HUES48 (cell line): ENCODE measurements around the gene DEUP1.

Experiments used
- H3K27ac ChIP-seq: one replicate; pipeline ENCODE4 v1.7.0; 2013; ENCODE audit warnings: low read depth, low read length, inconsistent platforms
- H3K27me3 ChIP-seq: 2 replicates; pipeline ENCODE4 v1.6.1; 2013; ENCODE audit warnings: mild to moderate bottlenecking, low read length; ENCODE audit not compliant: control insufficient read depth, insufficient read depth
- H3K36me3 ChIP-seq: 2 replicates; pipeline ENCODE4 v1.6.1; 2013; ENCODE audit warnings: low read length; ENCODE audit not compliant: control insufficient read depth, insufficient read depth
- H3K4me1 ChIP-seq: 2 replicates; pipeline ENCODE4 v1.6.1; 2013; ENCODE audit warnings: mild to moderate bottlenecking, low read length; ENCODE audit not compliant: control insufficient read depth, insufficient read depth
- H3K4me3 ChIP-seq: 2 replicates; pipeline ENCODE4 v1.5.1; 2013; ENCODE audit warnings: mild to moderate bottlenecking, low read depth, low read length
- H3K9ac ChIP-seq: 2 replicates; pipeline ENCODE4 v1.6.1; 2013; ENCODE audit warnings: mild to moderate bottlenecking, low read depth, low read length, moderate library complexity
- H3K9me3 ChIP-seq: 2 replicates; pipeline ENCODE4 v1.6.1; 2013; ENCODE audit warnings: low read length; ENCODE audit not compliant: control insufficient read depth, insufficient read depth

DEUP1 gene

DNA sequence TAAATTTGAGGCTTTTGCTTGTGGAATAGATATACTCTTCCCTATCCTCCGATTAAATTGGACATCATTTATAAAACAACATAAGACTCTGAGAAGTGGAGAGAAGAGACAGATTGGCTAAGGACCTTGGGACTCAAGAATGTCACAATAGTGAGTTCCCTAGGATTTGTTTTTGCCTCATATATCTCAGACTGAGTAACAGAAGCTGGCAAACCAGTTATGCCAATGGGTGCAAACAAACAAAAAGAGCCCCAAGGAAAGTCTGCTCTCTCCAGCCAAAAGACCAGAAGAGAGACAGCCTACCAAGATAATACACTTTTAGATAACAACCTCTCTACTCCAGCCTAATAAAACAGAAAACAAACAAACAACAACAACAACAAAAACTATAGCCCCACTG, 28.9 kb downstream of the DEUP1 start:
- Histone ChIP-seq H3K9me3 (peaks cover 6% of the 10 kb centered on the region; the same call in 1 of the 2 replicates), H3K4me1 (no peaks in the 10 kb centered on the region), H3K9ac (no peak overlapping the region), H3K4me3 (no peak overlapping the region), H3K27me3 (no peaks in the 10 kb centered on the region), H3K36me3 (no peaks in the 10 kb centered on the region), H3K27ac (no peak overlapping the region)

DNA sequence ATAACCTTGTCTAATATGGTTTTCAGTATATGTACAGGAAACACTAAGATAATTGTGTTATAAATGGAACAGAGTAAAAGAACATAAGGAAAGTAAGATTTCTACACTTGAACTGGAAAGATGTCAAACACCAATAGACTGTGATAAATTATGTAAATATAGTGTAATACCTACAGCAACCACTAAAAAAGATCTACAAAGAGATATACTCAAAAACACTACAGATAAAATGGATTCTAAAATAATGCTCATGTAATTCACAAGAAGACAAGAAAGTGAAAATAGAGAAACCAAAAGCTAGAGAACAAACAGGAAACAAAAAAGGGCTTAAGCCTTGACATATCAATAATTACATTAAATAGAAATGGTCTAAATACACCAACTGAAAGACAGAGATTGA, 30.9 kb downstream of the DEUP1 start:
- no peaks in the 10 kb centered on the region for H3K36me3 ChIP-seq
- 0 out of 2 replicates have a peak, but pooled peaks cover 3% of the 10 kb centered on the region for H3K9me3 ChIP-seq
- H3K4me1 ChIP-seq, result no peaks in the 10 kb centered on the region
- no peak overlapping the region for H3K9ac ChIP-seq
- no peaks in the 10 kb centered on the region for H3K27me3 ChIP-seq
- H3K4me3 ChIP-seq, result no peak overlapping the region
- no peak overlapping the region for H3K27ac ChIP-seq

DNA sequence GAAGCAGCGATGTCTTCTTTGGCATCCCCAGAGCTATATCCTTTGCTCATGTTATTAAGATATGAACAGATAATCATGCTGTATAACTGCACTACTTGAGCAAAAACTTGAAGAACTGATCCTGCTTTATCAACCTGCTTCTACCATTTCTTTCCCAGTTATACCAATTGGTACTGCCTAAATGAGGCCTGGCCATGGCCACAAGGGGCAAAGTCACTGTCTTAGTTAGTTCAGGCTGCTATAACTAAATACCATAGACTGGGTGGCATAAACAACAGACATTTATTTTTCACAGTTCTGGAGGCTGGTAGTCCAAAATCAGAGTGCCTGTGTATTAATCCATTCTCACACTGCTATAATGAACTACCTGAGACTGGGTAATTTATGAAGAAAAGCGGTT, 37.5 kb downstream of the DEUP1 start:
- Histone ChIP-seq H3K9ac (no peak overlapping the region), H3K4me3 (no peak overlapping the region), H3K4me1 (peaks cover 8% of the 10 kb centered on the region), H3K27ac (no peak overlapping the region), H3K9me3 (no peaks in the 10 kb centered on the region), H3K27me3 (no peaks in the 10 kb centered on the region), H3K36me3 (no peaks in the 10 kb centered on the region)

DNA sequence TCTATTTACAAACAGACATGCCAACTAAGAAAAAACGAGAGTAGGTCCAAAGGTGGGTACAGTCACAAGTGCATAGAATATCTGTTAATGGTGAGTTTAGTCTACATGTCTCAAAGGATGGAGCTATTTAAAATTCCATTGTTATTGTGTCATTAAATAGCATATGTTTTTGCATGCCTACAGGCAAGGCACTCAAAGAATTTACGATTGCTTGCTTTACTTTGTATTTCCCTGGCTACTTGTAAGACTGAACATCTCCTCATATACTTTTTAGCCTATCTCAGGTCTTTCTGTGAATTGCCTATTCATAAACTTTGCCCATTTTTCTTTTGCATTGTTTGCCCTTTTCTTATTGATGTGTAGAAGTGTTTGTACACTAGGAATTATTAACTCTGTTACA, 39.7 kb downstream of the DEUP1 start:
- Histone ChIP-seq H3K4me3 (no peak overlapping the region), H3K36me3 (no peaks in the 10 kb centered on the region), H3K27ac (no peak overlapping the region), H3K4me1 (peaks cover 9% of the 10 kb centered on the region), H3K9me3 (no peaks in the 10 kb centered on the region), H3K27me3 (no peaks in the 10 kb centered on the region), H3K9ac (no peak overlapping the region)

DNA sequence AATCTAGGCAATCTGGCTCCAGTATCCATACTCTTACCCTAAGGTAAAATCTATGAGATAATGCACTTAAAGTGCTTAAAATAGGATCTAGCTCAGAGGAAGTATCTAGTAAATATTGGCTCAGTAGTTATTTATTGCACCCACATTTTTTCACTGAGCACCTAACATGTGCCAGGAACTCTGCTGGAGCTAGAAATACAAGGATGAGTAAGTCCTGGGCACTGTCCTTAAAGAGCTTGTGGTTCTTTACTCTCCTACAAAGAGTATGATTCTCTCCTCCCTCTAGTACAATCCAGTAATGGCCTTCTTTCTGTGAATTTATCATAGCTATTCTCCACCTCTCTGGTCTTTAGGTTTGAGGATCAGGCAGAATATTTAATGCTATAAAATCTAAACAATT, 59.2 kb downstream of the DEUP1 start:
- no peak overlapping the region for H3K27ac ChIP-seq
- no peaks in the 10 kb centered on the region for H3K36me3 ChIP-seq
- H3K9me3 ChIP-seq, result no peaks in the 10 kb centered on the region
- H3K4me3 ChIP-seq, result no peak overlapping the region
- peaks cover 23% of the 10 kb centered on the region for H3K4me1 ChIP-seq
- no peaks in the 10 kb centered on the region for H3K27me3 ChIP-seq
- H3K9ac ChIP-seq, result no peak overlapping the region

DNA sequence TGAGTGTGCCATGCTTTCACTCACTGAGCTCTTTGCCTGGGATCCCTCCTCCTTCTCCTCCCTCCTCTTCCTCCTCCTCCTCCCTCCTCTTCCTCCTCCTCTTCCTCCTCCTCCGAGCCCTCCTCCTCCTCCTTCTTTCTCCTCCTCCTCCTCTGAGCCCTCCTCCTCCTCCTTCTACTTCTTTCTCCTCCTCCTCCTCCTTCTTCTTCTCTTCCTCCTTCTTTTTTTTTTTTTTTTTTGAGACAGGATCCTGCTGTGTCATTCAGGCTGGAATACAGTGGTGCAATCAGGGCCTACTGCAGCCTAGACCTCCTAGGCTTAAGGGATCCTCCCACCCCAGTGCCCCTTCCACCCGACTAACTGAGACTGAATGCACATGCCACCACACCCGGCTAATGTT, 62.3 kb downstream of the DEUP1 start:
- H3K4me1 ChIP-seq, result peaks cover 32% of the 10 kb centered on the region

DNA sequence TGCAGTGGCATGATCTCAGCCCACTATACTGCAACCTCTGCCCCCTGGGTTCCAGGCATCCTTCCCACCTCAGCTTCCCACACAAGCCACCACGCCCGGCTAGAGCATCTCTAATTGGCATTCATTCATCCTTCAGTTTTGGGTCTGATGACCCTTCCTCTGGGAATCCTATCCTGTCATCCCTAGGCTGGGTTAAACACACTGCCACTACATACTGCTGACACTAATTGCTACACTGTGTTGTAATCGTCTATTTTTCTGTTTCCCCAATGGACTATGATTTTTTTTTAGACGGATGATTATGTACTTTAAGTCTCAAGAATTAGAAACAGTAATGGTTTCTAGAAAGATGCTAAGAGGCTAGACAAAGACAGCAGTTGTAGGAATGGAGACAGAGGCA, 62.8 kb downstream of the DEUP1 start:
- Histone ChIP-seq H3K27ac (no peak overlapping the region), H3K36me3 (no peaks in the 10 kb centered on the region), H3K4me3 (no peak overlapping the region), H3K27me3 (no peaks in the 10 kb centered on the region), H3K9ac (no peak overlapping the region), H3K4me1 (peaks cover 32% of the 10 kb centered on the region), H3K9me3 (no peaks in the 10 kb centered on the region)

More for the DNA sequence above, 62.3 kb downstream of the DEUP1 start:
- Histone ChIP-seq H3K9ac (no peak overlapping the region), H3K4me3 (no peak overlapping the region), H3K9me3 (no peaks in the 10 kb centered on the region), H3K27me3 (no peaks in the 10 kb centered on the region), H3K27ac (no peak overlapping the region), H3K36me3 (no peaks in the 10 kb centered on the region)

DNA sequence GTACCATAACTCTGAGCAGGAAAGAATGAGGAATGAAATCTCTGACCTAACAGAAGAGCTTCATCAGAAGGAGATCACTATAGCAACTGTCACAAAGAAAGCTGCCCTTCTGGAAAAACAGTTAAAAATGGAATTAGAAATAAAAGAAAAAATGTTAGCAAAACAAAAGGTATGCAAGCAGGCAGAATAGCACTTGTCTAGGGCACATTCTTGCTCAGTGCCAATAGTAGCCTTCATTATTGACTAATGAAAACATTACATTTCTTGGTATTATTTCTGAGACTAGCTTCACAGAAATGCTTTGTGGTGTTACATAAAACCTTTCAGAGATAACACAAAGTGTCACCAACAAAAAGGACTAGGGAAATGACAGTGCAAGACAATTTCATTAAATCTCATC, 63.9 kb downstream of the DEUP1 start:
- Histone ChIP-seq H3K36me3 (no peaks in the 10 kb centered on the region), H3K4me3 (no peak overlapping the region), H3K27ac (peak overlapping the region; percentile 46), H3K9me3 (no peaks in the 10 kb centered on the region), H3K4me1 (peaks cover 32% of the 10 kb centered on the region), H3K27me3 (no peaks in the 10 kb centered on the region), H3K9ac (no peak overlapping the region)

DNA sequence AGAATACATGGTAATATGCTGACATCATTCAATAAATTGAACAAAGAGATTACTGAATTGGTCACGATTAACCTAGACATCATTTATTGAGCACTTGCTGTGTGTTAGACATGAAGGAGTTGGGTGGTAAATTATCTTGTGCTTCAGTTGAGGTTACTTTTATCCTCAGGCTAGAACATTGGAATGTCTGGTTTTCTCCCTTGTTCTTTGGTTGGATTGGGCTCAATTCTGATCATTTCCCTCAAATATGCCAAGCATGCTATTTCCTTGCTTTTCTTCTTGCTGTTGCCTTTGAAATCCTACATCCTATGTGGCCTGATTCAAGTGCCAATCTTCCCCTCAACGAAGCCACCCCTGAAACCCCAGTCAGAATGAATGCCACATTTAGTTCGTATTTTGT, 65.8 kb downstream of the DEUP1 start:
- H3K4me1 ChIP-seq, result peaks cover 32% of the 10 kb centered on the region

DNA sequence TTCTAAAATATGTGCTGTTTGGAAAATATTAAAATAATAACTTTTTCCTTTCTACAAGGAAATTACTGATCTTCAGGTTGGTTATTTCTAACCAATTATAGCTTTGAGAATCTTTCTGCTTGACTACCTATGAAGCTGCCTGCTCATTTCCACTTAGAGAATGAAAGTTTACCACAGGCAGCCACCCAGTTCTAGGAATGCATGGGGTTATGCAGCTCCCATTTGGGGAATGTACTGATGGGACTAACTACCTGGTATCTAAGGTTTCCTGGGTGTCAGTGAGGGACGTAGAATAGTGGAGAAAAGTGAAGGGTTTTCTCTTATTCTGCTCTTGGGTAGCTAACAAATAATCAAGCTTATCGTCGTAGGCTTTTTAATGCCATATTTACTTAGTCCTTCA, 73.4 kb downstream of the DEUP1 start:
- no peaks in the 10 kb centered on the region for H3K4me1 ChIP-seq
- no peaks in the 10 kb centered on the region for H3K9me3 ChIP-seq
- no peaks in the 10 kb centered on the region for H3K36me3 ChIP-seq
- H3K4me3 ChIP-seq, result no peak overlapping the region
- H3K9ac ChIP-seq, result no peak overlapping the region
- no peak overlapping the region for H3K27ac ChIP-seq
- H3K27me3 ChIP-seq, result no peaks in the 10 kb centered on the region

More for the DNA sequence above, 65.8 kb downstream of the DEUP1 start:
- Histone ChIP-seq H3K4me3 (no peak overlapping the region), H3K36me3 (no peaks in the 10 kb centered on the region), H3K9ac (no peak overlapping the region), H3K9me3 (no peaks in the 10 kb centered on the region), H3K27me3 (no peaks in the 10 kb centered on the region), H3K27ac (no peak overlapping the region)

DNA sequence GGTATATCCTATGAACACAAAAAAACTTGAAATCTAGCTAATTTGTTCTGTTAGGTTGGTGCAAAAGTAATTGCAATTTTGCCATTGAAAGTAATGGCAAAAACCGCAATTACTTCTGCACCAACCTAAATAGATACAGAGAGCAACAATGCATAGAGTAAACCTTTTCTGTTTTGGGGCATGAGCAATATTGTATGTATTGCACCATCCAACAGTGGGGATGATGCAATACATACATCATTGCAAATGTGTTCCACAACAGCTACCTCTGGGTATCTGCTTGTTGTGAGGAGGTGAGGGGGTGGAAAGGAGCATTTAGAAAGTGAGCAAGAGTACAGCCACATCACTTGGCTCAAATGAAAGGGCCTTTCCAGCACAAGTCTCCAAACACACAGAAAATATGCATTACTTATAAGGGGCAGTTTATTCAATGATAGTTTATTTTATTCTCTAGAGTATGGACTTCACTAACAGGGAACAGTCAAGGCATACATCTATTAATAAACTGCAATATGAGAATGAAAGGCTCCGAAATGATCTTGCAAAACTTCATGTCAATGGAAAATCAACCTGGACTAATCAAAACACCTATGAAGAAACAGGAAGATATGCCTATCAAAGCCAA, 77.3 kb downstream of the DEUP1 start:
- H3K27ac ChIP-seq, result no peak overlapping the region
- no peak overlapping the region for H3K9ac ChIP-seq
- no peaks in the 10 kb centered on the region for H3K27me3 ChIP-seq
- H3K4me1 ChIP-seq, result peaks cover 21% of the 10 kb centered on the region
- no peak overlapping the region for H3K4me3 ChIP-seq
- H3K9me3 ChIP-seq, result no peaks in the 10 kb centered on the region
- H3K36me3 ChIP-seq, result no peaks in the 10 kb centered on the region
